Measurements from ENCODE around the gene OVAAL.
A peak's percentile ranks its signal among the peaks of the same experiment; 100 is the strongest.

DNA sequence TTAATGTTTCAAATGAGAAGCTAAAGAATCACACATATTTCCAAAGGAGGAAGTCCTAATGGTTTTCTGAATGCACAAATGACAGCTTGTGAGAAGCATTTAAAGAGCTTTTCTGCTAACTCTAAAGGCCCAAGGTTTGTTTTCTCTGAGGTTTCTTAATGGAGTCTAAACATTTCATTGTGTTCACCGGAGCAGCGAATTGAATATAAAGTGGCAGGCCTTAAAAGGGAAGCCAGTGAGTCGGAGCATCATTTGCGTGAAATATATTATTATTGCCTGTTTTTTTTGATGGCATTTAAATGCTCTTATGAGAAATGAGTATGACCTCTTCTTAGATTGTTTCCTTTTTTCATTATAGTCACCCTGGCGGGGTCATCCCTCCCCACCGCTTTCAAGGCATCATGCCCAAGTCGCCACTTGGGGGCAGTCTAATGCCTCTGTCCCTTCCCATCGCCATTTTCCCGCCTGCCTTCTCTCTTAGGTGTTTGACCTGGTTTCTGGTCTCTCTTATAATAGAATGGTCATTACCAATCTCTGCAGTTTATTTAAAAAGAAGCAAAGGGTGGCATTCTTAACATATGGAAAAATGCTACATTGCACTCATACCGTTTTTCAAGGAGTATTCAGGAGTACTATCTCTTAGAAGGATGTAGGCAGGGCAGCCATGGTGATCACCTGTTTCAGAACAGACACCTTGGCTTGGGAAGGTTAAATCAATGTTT, 25.3 kb upstream of the OVAAL start:
- peak; percentile 93 for TF ChIP-seq YY1 (IDR thresholded peaks at IDR 0.05; ENCODE audit: low read depth, low read length)
- TF ChIP-seq CTCF (IDR thresholded peaks at IDR 0.05; ENCODE audit: control extremely low read depth in 1 of 3, insufficient read depth in 1 of 3, low read depth in 1 of 3, low read length in 3 of 3), result peak; percentile 78 to 92 (median 87)
- TF ChIP-seq CREB1 (IDR thresholded peaks at IDR 0.05), result no peak
- TF ChIP-seq EZH2 (IDR thresholded peaks at IDR 0.05; ENCODE audit: low read depth, low read length, severe bottlenecking), result no peak
- TF ChIP-seq RFX5 (IDR thresholded peaks at IDR 0.05; ENCODE audit: borderline replicate concordance, low read depth, low read length), result no peak
- no peak for TF ChIP-seq GABPA (IDR thresholded peaks at IDR 0.05; ENCODE audit: borderline replicate concordance, insufficient read depth, low read length)
- no peak for TF ChIP-seq JUND (IDR thresholded peaks at IDR 0.05; ENCODE audit: low read length)
- TF ChIP-seq POLR2A (IDR thresholded peaks at IDR 0.05; ENCODE audit: control extremely low read depth in 1 of 2, low read depth in 2 of 2, low read length in 2 of 2), result no peak
